ENCODE data around the gene RNF150.

GRCh38 chr4:141028024-141028529 lies 105.2 kb downstream of the RNF150 start:
- no peak for TF ChIP-seq CTCF (conservative IDR thresholded peaks at IDR 0.05; ENCODE audit: low read depth, low read length)
- no peak for TF ChIP-seq USF2 (IDR thresholded peaks at IDR 0.05; ENCODE audit: low read depth, low read length)
- no peak for TF ChIP-seq POLR2A (IDR thresholded peaks at IDR 0.05; ENCODE audit: low read depth, low read length)
- TF ChIP-seq RAD21 (IDR thresholded peaks at IDR 0.05; ENCODE audit: low read length): no peak
- TF ChIP-seq MAFK (IDR thresholded peaks at IDR 0.05; ENCODE audit: low read depth, low read length): no peak
- no peak for TF ChIP-seq MXI1 (IDR thresholded peaks at IDR 0.05; ENCODE audit: borderline replicate concordance, low read depth, low read length)
- TF ChIP-seq RFX5 (IDR thresholded peaks at IDR 0.05; ENCODE audit: low read depth, low read length): no peak
- TF ChIP-seq SMC3 (IDR thresholded peaks at IDR 0.05; ENCODE audit: low read depth, low read length): no peak
- TF ChIP-seq CHD1 (IDR thresholded peaks at IDR 0.05; ENCODE audit: low read depth, low read length): no peak
- TF ChIP-seq MAZ (IDR thresholded peaks at IDR 0.05; ENCODE audit: borderline replicate concordance, low read depth, low read length): no peak
- TF ChIP-seq FOS (IDR thresholded peaks at IDR 0.05; ENCODE audit: low read depth, low read length): no peak
